ENCODE data around the gene IPO9. TPM values are rescaled to one million over a fixed set of nuclear protein-coding genes. Genes with fewer than 3 reads are reported as not detected.

The IPO9 gene
- total and polyA plus RNA-seq, 2 experiments from 2014 or later: 47.6 to 87.4 TPM

GRCh38 chr1:201890223-201890622, 61.3 kb downstream of the IPO9 start:
- H2AFZ ChIP-seq: no peak overlapping the region
- H3K27me3 ChIP-seq (ENCODE audit: insufficient read depth): peaks cover 26% of the 10 kb centered on the region
- Mint-ChIP-seq H3K27me3 (ENCODE audit: insufficient read depth, low read depth, poor library complexity) (peaks cover 18% of the 10 kb centered on the region), H3K4me1 (peaks cover 28% of the 10 kb centered on the region), H3K27ac (no peak overlapping the region), H3K4me3 (no peak overlapping the region), H3K36me3 (ENCODE audit: low read depth) (no peaks in the 10 kb centered on the region), H3K9me3 (no peaks in the 10 kb centered on the region; the same call in 2 of the 3 replicates)
- no peaks in the 10 kb centered on the region for H4K20me1 ChIP-seq (replicated peaks; ENCODE audit: insufficient read depth)
- H3K4me1 ChIP-seq (ENCODE audit: insufficient read depth): peaks cover 11% of the 10 kb centered on the region
- no peaks in the 10 kb centered on the region for H3K9me2 ChIP-seq (ENCODE audit: insufficient read depth)
- ATAC-seq (no peak), DNase-seq (ENCODE audit: low spot score) (no peak)
- no peaks in the 10 kb centered on the region for H3K79me2 ChIP-seq (replicated peaks; ENCODE audit: insufficient read depth)
- no peak overlapping the region for H3K4me2 ChIP-seq
- H3F3A ChIP-seq (replicated peaks; ENCODE audit: low read depth): 0 out of 2 replicates have a peak, but pooled peaks cover 4% of the 10 kb centered on the region
- no peaks in the 10 kb centered on the region for H3K36me3 ChIP-seq (ENCODE audit: insufficient read depth)
- TF ChIP-seq, protein P1, sequence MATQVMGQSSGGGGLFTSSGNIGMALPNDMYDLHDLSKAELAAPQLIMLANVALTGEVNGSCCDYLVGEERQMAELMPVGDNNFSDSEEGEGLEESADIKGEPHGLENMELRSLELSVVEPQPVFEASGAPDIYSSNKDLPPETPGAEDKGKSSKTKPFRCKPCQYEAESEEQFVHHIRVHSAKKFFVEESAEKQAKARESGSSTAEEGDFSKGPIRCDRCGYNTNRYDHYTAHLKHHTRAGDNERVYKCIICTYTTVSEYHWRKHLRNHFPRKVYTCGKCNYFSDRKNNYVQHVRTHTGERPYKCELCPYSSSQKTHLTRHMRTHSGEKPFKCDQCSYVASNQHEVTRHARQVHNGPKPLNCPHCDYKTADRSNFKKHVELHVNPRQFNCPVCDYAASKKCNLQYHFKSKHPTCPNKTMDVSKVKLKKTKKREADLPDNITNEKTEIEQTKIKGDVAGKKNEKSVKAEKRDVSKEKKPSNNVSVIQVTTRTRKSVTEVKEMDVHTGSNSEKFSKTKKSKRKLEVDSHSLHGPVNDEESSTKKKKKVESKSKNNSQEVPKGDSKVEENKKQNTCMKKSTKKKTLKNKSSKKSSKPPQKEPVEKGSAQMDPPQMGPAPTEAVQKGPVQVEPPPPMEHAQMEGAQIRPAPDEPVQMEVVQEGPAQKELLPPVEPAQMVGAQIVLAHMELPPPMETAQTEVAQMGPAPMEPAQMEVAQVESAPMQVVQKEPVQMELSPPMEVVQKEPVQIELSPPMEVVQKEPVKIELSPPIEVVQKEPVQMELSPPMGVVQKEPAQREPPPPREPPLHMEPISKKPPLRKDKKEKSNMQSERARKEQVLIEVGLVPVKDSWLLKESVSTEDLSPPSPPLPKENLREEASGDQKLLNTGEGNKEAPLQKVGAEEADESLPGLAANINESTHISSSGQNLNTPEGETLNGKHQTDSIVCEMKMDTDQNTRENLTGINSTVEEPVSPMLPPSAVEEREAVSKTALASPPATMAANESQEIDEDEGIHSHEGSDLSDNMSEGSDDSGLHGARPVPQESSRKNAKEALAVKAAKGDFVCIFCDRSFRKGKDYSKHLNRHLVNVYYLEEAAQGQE (IDR thresholded peaks at IDR 0.05; ENCODE audit: unreplicated experiment): no peak
- no peak for TF ChIP-seq NANOG (IDR thresholded peaks at IDR 0.05; ENCODE audit: borderline replicate concordance)
- TF ChIP-seq EZH2phosphoT487 (IDR thresholded peaks at IDR 0.05; ENCODE audit: unreplicated experiment): no peak
- no peak for TF ChIP-seq CREB1 (CRISPR knock-in tag; IDR thresholded peaks at IDR 0.05; ENCODE audit: low read depth)
- TF ChIP-seq JUNB (IDR thresholded peaks at IDR 0.05; ENCODE audit: unreplicated experiment): no peak
- no peak for TF ChIP-seq ZNF331 (CRISPR knock-in tag; IDR thresholded peaks at IDR 0.05; ENCODE audit: low read depth)
- TF ChIP-seq ZNF114 (CRISPR knock-in tag; IDR thresholded peaks at IDR 0.05): no peak
- TF ChIP-seq, protein P2, sequence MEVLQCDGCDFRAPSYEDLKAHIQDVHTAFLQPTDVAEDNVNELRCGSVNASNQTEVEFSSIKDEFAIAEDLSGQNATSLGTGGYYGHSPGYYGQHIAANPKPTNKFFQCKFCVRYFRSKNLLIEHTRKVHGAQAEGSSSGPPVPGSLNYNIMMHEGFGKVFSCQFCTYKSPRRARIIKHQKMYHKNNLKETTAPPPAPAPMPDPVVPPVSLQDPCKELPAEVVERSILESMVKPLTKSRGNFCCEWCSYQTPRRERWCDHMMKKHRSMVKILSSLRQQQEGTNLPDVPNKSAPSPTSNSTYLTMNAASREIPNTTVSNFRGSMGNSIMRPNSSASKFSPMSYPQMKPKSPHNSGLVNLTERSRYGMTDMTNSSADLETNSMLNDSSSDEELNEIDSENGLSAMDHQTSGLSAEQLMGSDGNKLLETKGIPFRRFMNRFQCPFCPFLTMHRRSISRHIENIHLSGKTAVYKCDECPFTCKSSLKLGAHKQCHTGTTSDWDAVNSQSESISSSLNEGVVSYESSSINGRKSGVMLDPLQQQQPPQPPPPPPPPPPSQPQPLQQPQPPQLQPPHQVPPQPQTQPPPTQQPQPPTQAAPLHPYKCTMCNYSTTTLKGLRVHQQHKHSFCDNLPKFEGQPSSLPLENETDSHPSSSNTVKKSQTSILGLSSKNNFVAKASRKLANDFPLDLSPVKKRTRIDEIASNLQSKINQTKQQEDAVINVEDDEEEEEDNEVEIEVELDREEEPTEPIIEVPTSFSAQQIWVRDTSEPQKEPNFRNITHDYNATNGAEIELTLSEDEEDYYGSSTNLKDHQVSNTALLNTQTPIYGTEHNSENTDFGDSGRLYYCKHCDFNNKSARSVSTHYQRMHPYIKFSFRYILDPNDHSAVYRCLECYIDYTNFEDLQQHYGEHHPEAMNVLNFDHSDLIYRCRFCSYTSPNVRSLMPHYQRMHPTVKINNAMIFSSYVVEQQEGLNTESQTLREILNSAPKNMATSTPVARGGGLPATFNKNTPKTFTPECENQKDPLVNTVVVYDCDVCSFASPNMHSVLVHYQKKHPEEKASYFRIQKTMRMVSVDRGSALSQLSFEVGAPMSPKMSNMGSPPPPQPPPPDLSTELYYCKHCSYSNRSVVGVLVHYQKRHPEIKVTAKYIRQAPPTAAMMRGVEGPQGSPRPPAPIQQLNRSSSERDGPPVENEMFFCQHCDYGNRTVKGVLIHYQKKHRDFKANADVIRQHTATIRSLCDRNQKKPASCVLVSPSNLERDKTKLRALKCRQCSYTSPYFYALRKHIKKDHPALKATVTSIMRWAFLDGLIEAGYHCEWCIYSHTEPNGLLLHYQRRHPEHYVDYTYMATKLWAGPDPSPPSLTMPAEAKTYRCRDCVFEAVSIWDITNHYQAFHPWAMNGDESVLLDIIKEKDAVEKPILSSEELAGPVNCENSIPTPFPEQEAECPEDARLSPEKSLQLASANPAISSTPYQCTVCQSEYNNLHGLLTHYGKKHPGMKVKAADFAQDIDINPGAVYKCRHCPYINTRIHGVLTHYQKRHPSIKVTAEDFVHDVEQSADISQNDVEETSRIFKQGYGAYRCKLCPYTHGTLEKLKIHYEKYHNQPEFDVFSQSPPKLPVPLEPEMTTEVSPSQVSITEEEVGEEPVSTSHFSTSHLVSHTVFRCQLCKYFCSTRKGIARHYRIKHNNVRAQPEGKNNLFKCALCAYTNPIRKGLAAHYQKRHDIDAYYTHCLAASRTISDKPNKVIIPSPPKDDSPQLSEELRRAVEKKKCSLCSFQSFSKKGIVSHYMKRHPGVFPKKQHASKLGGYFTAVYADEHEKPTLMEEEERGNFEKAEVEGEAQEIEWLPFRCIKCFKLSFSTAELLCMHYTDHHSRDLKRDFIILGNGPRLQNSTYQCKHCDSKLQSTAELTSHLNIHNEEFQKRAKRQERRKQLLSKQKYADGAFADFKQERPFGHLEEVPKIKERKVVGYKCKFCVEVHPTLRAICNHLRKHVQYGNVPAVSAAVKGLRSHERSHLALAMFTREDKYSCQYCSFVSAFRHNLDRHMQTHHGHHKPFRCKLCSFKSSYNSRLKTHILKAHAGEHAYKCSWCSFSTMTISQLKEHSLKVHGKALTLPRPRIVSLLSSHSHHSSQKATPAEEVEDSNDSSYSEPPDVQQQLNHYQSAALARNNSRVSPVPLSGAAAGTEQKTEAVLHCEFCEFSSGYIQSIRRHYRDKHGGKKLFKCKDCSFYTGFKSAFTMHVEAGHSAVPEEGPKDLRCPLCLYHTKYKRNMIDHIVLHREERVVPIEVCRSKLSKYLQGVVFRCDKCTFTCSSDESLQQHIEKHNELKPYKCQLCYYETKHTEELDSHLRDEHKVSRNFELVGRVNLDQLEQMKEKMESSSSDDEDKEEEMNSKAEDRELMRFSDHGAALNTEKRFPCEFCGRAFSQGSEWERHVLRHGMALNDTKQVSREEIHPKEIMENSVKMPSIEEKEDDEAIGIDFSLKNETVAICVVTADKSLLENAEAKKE (CRISPR knock-in tag; IDR thresholded peaks at IDR 0.05): no peak
- TF ChIP-seq, protein P3, sequence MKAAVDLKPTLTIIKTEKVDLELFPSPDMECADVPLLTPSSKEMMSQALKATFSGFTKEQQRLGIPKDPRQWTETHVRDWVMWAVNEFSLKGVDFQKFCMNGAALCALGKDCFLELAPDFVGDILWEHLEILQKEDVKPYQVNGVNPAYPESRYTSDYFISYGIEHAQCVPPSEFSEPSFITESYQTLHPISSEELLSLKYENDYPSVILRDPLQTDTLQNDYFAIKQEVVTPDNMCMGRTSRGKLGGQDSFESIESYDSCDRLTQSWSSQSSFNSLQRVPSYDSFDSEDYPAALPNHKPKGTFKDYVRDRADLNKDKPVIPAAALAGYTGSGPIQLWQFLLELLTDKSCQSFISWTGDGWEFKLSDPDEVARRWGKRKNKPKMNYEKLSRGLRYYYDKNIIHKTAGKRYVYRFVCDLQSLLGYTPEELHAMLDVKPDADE (IDR thresholded peaks at IDR 0.05): no peak
- TF ChIP-seq STAT1 (IDR thresholded peaks at IDR 0.05; ENCODE audit: unreplicated experiment): no peak
- TF ChIP-seq CTCF (conservative IDR thresholded peaks at IDR 0.05; ENCODE audit: low read depth in 2 of 2): no peak
- TF ChIP-seq POLR2AphosphoS5 (IDR thresholded peaks at IDR 0.05; ENCODE audit: low read depth): no peak
- no peak overlapping the region for H3K27ac ChIP-seq (ENCODE audit: low read depth)
- no peak overlapping the region for H3K4me3 ChIP-seq

Data from GM23338 (cell line).